ENCODE measurements around the gene B4GALT2. TPM values are rescaled to one million over a fixed set of nuclear protein-coding genes. Genes with fewer than 3 reads are reported as not detected.

B4GALT2 gene
- total and polyA plus RNA-seq, 2 of the 8 experiments (the other 6 are each of a cell fraction or from before 2014, with no cell fraction given) = 56.5 to 121 TPM

DNA sequence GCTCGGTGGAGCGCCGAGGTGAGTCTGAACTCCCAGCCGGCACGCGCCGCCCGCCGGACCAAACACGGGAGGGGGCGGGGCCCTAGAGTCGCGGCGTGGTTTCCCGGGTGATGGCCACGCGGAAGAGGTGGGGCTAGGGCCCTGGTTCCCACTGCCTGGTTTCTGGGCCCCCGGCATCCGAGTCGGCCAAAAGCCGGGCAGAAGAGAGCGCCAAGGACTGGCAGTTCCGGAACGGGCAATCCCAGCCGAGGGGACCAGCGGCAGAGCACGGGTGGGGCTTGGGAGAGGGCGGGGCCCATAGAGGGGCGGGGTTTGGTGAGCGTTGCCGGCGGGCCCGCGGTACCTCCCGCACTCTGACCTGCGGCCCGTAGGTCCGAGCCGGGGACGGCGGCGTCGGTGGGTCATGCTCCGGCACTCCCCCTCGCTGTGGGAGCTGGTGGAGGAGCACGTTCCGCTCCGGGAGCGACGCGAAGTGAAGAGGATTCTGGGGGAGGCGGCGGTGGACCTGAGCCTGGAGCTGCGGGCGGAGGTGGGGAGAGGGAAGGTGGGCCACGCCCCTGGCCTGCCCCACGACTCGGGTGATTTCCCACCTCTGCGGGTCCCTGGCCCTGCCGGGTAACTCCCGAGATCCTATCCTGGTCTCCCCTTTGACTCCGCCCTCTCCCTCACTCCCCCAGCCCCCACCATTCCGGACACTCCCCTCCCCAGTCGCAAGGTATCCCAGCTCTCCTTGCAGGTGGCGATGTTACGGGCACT, 12.6 kb downstream of the B4GALT2 start, which contains the start of gene CCDC24 (continued):
- TF ChIP-seq, protein P1, sequence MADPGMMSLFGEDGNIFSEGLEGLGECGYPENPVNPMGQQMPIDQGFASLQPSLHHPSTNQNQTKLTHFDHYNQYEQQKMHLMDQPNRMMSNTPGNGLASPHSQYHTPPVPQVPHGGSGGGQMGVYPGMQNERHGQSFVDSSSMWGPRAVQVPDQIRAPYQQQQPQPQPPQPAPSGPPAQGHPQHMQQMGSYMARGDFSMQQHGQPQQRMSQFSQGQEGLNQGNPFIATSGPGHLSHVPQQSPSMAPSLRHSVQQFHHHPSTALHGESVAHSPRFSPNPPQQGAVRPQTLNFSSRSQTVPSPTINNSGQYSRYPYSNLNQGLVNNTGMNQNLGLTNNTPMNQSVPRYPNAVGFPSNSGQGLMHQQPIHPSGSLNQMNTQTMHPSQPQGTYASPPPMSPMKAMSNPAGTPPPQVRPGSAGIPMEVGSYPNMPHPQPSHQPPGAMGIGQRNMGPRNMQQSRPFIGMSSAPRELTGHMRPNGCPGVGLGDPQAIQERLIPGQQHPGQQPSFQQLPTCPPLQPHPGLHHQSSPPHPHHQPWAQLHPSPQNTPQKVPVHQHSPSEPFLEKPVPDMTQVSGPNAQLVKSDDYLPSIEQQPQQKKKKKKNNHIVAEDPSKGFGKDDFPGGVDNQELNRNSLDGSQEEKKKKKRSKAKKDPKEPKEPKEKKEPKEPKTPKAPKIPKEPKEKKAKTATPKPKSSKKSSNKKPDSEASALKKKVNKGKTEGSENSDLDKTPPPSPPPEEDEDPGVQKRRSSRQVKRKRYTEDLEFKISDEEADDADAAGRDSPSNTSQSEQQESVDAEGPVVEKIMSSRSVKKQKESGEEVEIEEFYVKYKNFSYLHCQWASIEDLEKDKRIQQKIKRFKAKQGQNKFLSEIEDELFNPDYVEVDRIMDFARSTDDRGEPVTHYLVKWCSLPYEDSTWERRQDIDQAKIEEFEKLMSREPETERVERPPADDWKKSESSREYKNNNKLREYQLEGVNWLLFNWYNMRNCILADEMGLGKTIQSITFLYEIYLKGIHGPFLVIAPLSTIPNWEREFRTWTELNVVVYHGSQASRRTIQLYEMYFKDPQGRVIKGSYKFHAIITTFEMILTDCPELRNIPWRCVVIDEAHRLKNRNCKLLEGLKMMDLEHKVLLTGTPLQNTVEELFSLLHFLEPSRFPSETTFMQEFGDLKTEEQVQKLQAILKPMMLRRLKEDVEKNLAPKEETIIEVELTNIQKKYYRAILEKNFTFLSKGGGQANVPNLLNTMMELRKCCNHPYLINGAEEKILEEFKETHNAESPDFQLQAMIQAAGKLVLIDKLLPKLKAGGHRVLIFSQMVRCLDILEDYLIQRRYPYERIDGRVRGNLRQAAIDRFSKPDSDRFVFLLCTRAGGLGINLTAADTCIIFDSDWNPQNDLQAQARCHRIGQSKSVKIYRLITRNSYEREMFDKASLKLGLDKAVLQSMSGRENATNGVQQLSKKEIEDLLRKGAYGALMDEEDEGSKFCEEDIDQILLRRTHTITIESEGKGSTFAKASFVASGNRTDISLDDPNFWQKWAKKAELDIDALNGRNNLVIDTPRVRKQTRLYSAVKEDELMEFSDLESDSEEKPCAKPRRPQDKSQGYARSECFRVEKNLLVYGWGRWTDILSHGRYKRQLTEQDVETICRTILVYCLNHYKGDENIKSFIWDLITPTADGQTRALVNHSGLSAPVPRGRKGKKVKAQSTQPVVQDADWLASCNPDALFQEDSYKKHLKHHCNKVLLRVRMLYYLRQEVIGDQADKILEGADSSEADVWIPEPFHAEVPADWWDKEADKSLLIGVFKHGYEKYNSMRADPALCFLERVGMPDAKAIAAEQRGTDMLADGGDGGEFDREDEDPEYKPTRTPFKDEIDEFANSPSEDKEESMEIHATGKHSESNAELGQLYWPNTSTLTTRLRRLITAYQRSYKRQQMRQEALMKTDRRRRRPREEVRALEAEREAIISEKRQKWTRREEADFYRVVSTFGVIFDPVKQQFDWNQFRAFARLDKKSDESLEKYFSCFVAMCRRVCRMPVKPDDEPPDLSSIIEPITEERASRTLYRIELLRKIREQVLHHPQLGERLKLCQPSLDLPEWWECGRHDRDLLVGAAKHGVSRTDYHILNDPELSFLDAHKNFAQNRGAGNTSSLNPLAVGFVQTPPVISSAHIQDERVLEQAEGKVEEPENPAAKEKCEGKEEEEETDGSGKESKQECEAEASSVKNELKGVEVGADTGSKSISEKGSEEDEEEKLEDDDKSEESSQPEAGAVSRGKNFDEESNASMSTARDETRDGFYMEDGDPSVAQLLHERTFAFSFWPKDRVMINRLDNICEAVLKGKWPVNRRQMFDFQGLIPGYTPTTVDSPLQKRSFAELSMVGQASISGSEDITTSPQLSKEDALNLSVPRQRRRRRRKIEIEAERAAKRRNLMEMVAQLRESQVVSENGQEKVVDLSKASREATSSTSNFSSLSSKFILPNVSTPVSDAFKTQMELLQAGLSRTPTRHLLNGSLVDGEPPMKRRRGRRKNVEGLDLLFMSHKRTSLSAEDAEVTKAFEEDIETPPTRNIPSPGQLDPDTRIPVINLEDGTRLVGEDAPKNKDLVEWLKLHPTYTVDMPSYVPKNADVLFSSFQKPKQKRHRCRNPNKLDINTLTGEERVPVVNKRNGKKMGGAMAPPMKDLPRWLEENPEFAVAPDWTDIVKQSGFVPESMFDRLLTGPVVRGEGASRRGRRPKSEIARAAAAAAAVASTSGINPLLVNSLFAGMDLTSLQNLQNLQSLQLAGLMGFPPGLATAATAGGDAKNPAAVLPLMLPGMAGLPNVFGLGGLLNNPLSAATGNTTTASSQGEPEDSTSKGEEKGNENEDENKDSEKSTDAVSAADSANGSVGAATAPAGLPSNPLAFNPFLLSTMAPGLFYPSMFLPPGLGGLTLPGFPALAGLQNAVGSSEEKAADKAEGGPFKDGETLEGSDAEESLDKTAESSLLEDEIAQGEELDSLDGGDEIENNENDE (IDR thresholded peaks at IDR 0.05; ENCODE audit: insufficient replicate concordance, low read length) = no peak
- TF ChIP-seq FOSL1 (IDR thresholded peaks at IDR 0.05; ENCODE audit: insufficient read depth, low read depth, low read length) (no peak), CHD2 (IDR thresholded peaks at IDR 0.05; ENCODE audit: low read length) (no peak), RAD21 (IDR thresholded peaks at IDR 0.05 in 1 of 2, conservative IDR thresholded peaks at IDR 0.05 in 1 of 2; ENCODE audit: low read depth in 2 of 2, low read length in 2 of 2) (no peak), EP300 (IDR thresholded peaks at IDR 0.05; ENCODE audit: borderline replicate concordance in 1 of 2, low read depth in 2 of 2, low read length in 2 of 2) (no peak; a peak in 1 of 3 replicates), GTF2F1 (IDR thresholded peaks at IDR 0.05; ENCODE audit: borderline replicate concordance, low read depth, low read length) (no peak), MAFK (IDR thresholded peaks at IDR 0.05; ENCODE audit: low read depth, low read length) (no peak)

Data from H1 (cell line).